HepG2 (cell line): ENCODE results near the gene DIRAS1. TPM values are rescaled to one million over a fixed set of nuclear protein-coding genes. Genes with fewer than 3 reads are reported as not detected.
"Not testable (repeated sequence)": the region's sequence is repeated elsewhere in the genome, so short reads cannot be mapped to it uniquely, and the experiment has no call there.

Experiments used
- ATAC-seq: fragments of 200-7000 bp; cut with Tn5 transposase; 3 replicates; pipeline ENCODE4 v1.9.1; 2020; ENCODE audit warnings: mild to moderate bottlenecking, moderate library complexity
- BruUV-seq: library from RNA; stranded (reverse); fragments of 400-500 nt; replicated peaks from 2 replicates; lab custom pipeline; 2021; lab: Mats Ljungman, UMichigan
- CTCF ChIA-PET: fragments of 300-600 bp; formaldehyde crosslinking; extraction: SDS; loops from one replicate; lab custom pipeline; 2021; ENCODE audit warnings: low total read pairs, inconsistent platforms, low intra/inter-chr PET ratio; lab: Yijun Ruan, JAX
- POLR2A ChIA-PET: fragments of 350-600 bp; sonication (Branson Sonifier 250); formaldehyde crosslinking; loops from one replicate; lab custom pipeline; 2020; ENCODE audit warnings: antibody characterized with exemption, inconsistent platforms; lab: Yijun Ruan, JAX
- DNase-seq: peaks from one replicate; pipeline ENCODE4 v3.0.0-alpha.2; 2015; ENCODE audit warnings: low spot score
- FAIRE-seq: peaks from 3 replicates; lab custom pipeline; 2011; peaks lifted over from hg19 to GRCh38; lab: Jason Lieb, UNC
- H2AFZ ChIP-seq: one replicate; pipeline ENCODE4 v1.6.1; 2011; ENCODE audit warnings: low read length, inconsistent platforms
- H3K27ac ChIP-seq: fragments of 300-600 bp; 3 replicates; pipeline ENCODE4 v1.8.0; 2011; ENCODE audit warnings: mixed run types, mild to moderate bottlenecking, mixed read lengths, low read length, inconsistent platforms; ENCODE audit not compliant: insufficient read depth; ENCODE audit errors: extremely low read length
- H3K27me3 ChIP-seq, 2 experiments: fragments of 200-600 bp in 1 of 2; 2 replicates in 1 of 2; 3 replicates in 1 of 2; pipeline versions ENCODE4 v1.6.0 to v1.8.0; 2011; ENCODE audit warnings: low read length in 2 of 2, mild to moderate bottlenecking in 2 of 2, moderate library complexity in 2 of 2, inconsistent platforms in 1 of 2; ENCODE audit not compliant: insufficient read depth in 2 of 2, control insufficient read depth in 1 of 2
- H3K36me3 ChIP-seq, 2 experiments: fragments of 200-600 bp in 1 of 2; replicated peaks in 1 of 2; 2 replicates in 1 of 2; 3 replicates in 1 of 2; pipeline versions ENCODE4 v1.5.1 to v1.8.0; 2011; ENCODE audit warnings: low read length in 2 of 2, inconsistent platforms in 1 of 2; ENCODE audit not compliant: insufficient read depth in 2 of 2, control insufficient read depth in 1 of 2
- H3K4me1 ChIP-seq: 2 replicates; pipeline ENCODE4 v1.5.1; 2012; ENCODE audit warnings: low read length, inconsistent platforms; ENCODE audit not compliant: insufficient read depth
- H3K4me2 ChIP-seq: 2 replicates; pipeline ENCODE4 v1.6.0; 2011; ENCODE audit warnings: low read depth, low read length, inconsistent platforms
- H3K4me3 ChIP-seq, 3 experiments: fragments of 200-600 bp in 1 of 3; sonication (generic), shearing (Covaris generic) in 1 of 3; replicated peaks in 1 of 3; 2 replicates each; pipeline ENCODE4 v1.5.1; 2011 to 2016; ENCODE audit warnings: low read length in 3 of 3, inconsistent platforms in 2 of 3, low read depth in 2 of 3, mild to moderate bottlenecking in 2 of 3, control low read depth in 1 of 3, mixed read lengths in 1 of 3; ENCODE audit not compliant: insufficient read depth in 1 of 3
- H3K79me2 ChIP-seq: one replicate; pipeline ENCODE4 v1.6.1; 2011; ENCODE audit warnings: low read length, inconsistent platforms; ENCODE audit not compliant: insufficient read depth
- H3K9ac ChIP-seq: 2 replicates; pipeline ENCODE4 v1.6.0; 2011; ENCODE audit warnings: mild to moderate bottlenecking, low read depth, low read length, inconsistent platforms; ENCODE audit not compliant: insufficient read depth
- H3K9me3 ChIP-seq: 2 replicates; pipeline ENCODE4 v1.5.1; 2012; ENCODE audit warnings: mild to moderate bottlenecking, low read length
- H4K20me1 ChIP-seq: 2 replicates; pipeline ENCODE4 v1.6.0; 2011; ENCODE audit warnings: inconsistent platforms, mild to moderate bottlenecking, low read length, moderate library complexity; ENCODE audit not compliant: insufficient read depth
- ARNTL ChIP-seq: sonication (generic); formaldehyde crosslinking; IDR thresholded peaks from 2 replicates; pipeline ENCODE4 v1.4.0; 2020; ENCODE audit warnings: mild to moderate bottlenecking, missing genetic modification reagents
- BCL6 ChIP-seq: IDR thresholded peaks from 2 replicates; pipeline ENCODE4 v1.6.1; 2016; ENCODE audit warnings: missing genetic modification reagents, missing compliant biosample characterization
- DPF2 ChIP-seq: sonication (generic); formaldehyde crosslinking; IDR thresholded peaks from 2 replicates; pipeline ENCODE4 v1.4.0; 2020; ENCODE audit warnings: mild to moderate bottlenecking, low read depth, missing genetic modification reagents, borderline replicate concordance
- DZIP1 ChIP-seq: sonication (generic); formaldehyde crosslinking; IDR thresholded peaks from 2 replicates; pipeline ENCODE4 v1.5.0; 2020; ENCODE audit warnings: mild to moderate bottlenecking, missing genetic modification reagents
- FOSL2 ChIP-seq: sonication (generic); formaldehyde crosslinking; IDR thresholded peaks from 2 replicates; pipeline ENCODE4 v1.4.0; 2020; ENCODE audit warnings: missing genetic modification reagents
- KDM6A ChIP-seq: IDR thresholded peaks from 2 replicates; pipeline ENCODE4 v1.6.1; 2016; ENCODE audit warnings: low read depth
- ZNF121 ChIP-seq: sonication (generic); formaldehyde crosslinking; IDR thresholded peaks from 2 replicates; pipeline ENCODE4 v1.5.0; 2020; ENCODE audit warnings: mild to moderate bottlenecking, missing genetic modification reagents
- ZNF766 ChIP-seq: sonication (generic); formaldehyde crosslinking; IDR thresholded peaks from 2 replicates; pipeline ENCODE4 v1.5.0; 2020; ENCODE audit warnings: missing genetic modification reagents, borderline replicate concordance
- WGBS: methylation state at CpG from one replicate; pipeline ENCODE4 v1.1.6; 2017; ENCODE audit warnings: low lambda C conversion rate; 5-methylcytosine and 5-hydroxymethylcytosine counted together
- in situ Hi-C: cut with HindIII; loops from 2 replicates; pipeline ENCODE4 v1.10.0; 2017; ENCODE audit warnings: low pct_unique_long_range_greater_than_20kb; ENCODE audit not compliant: extremely low pct_ligation_motif_present
- intact Hi-C: fragments of 100-400 bp; cut with micrococcal nuclease; formaldehyde crosslinking; loops from one replicate; pipeline ENCODE4 v1.10.0; 2022; ENCODE audit not compliant: unreplicated experiment
- polyA plus RNA-seq, 8 experiments: library from polyadenylated mRNA; depleted of rRNA in 3 of 8; stranded (reverse) in 7 of 8; unstranded in 1 of 8; fragments of >200 nt; fragmentation: Illumina TruSeq in 4 of 8; extraction: Trizol in 4 of 8; gene quantifications; 2 replicates each; pipeline versions ENCODE4 v1.2.1 to v1.2.3, GENCODE V29; 2011 to 2016; ENCODE audit warnings: low read depth in 4 of 8, missing spikeins in 1 of 8, mixed read lengths in 1 of 8; ENCODE audit not compliant: insufficient read depth in 1 of 8
- total RNA-seq, 5 experiments: library from RNA; depleted of rRNA; stranded (reverse); fragments of >200 nt; fragmentation: Illumina TruSeq; extraction: Trizol; gene quantifications; 2 replicates each; pipeline ENCODE4 v1.2.3, GENCODE V29; 2016; ENCODE audit warnings: low read depth in 1 of 5

DIRAS1 gene
- total and polyA plus RNA-seq, 2 of the 13 experiments (the other 11 are each of a cell fraction or from before 2014, with no cell fraction given) = 0.97 to 1.8 TPM

- TF ChIP-seq BCL6 (CRISPR knock-in tag) (no peak), ARNTL (no peak), KDM6A (CRISPR knock-in tag) (no peak), DPF2 (CRISPR knock-in tag) (no peak), FOSL2 (CRISPR knock-in tag) (no peak), DZIP1 (CRISPR knock-in tag) (no peak), ZNF766 (CRISPR knock-in tag) (no peak)
Observed at GRCh38 chr19:2668175-2668763, 52.9 kb downstream of the DIRAS1 start (continued).

GRCh38 chr19:2667349-2667748, 53.8 kb downstream of the DIRAS1 start:
- peaks cover 19% of the 10 kb centered on the region; the same call in 1 of the 2 replicates for H3K4me1 ChIP-seq
- ATAC-seq, POLR2A ChIA-PET, H4K20me1 ChIP-seq, H3K27ac ChIP-seq, BruUV-seq, H2AFZ ChIP-seq, H3K79me2 ChIP-seq, FAIRE-seq, DNase-seq, H3K9me3 ChIP-seq, CTCF ChIA-PET, H3K9ac ChIP-seq, H3K36me3 ChIP-seq, H3K4me3 ChIP-seq, H3K4me2 ChIP-seq: not testable (repeated sequence)
- 89% methylated on average over 10 of the region's 10 CpGs for WGBS
- TF ChIP-seq ZNF121 (CRISPR knock-in tag) = 0 out of 2 replicates have a peak, but pooled peaks have one; percentile 15
- TF ChIP-seq, all 625 proteins: peak for 1; not testable (repeated sequence) for 624
- in situ Hi-C loops, intact Hi-C loops, H3K27me3 ChIP-seq: not testable (repeated sequence)
